ENCODE measurements around the gene CCDC138.

Gene CCDC138

DNA sequence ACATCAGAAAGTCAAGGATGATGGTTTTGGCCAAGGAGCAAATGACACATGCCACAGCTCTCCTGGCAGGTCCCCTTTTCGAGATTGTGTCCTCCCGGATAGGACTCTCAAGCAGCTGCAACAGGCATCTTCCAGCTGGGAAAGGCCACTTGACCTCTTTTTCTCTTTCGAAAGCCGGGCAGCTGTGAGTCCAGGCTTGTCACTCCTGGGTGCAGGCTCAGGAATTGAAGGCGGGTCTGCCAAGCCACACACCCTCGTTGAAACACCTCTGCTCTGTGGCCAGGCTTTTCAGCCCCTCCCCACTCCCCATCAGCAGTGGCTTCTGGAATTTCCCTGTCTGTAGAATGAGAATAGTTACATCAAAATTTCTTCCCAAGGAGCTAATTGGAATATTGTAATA is 98.0 kb downstream of the CCDC138 start:
- TF ChIP-seq OSR1 (CRISPR knock-in tag; IDR thresholded peaks at IDR 0.05) (no peak), ZC3H10 (CRISPR knock-in tag; IDR thresholded peaks at IDR 0.05) (no peak), TCF4 (CRISPR knock-in tag; IDR thresholded peaks at IDR 0.05; ENCODE audit: borderline replicate concordance) (no peak), CSDC2 (CRISPR knock-in tag; IDR thresholded peaks at IDR 0.05) (no peak), ARNTL (CRISPR knock-in tag; IDR thresholded peaks at IDR 0.05; ENCODE audit: borderline replicate concordance, low read depth) (no peak), SNAI2 (CRISPR knock-in tag; IDR thresholded peaks at IDR 0.05) (no peak), ESRRG (CRISPR knock-in tag; IDR thresholded peaks at IDR 0.05) (no peak), BACH2 (CRISPR knock-in tag; IDR thresholded peaks at IDR 0.05; ENCODE audit: borderline replicate concordance) (no peak), ZNF565 (CRISPR knock-in tag; conservative IDR thresholded peaks at IDR 0.05; ENCODE audit: low read depth) (no peak), PPARA (CRISPR knock-in tag; IDR thresholded peaks at IDR 0.05; ENCODE audit: borderline replicate concordance) (no peak), GLIS3 (CRISPR knock-in tag; IDR thresholded peaks at IDR 0.05) (no peak), ISL1 (CRISPR knock-in tag; IDR thresholded peaks at IDR 0.05) (no peak), TOX (CRISPR knock-in tag; IDR thresholded peaks at IDR 0.05; ENCODE audit: borderline replicate concordance) (no peak)
- TF ChIP-seq, protein P1, sequence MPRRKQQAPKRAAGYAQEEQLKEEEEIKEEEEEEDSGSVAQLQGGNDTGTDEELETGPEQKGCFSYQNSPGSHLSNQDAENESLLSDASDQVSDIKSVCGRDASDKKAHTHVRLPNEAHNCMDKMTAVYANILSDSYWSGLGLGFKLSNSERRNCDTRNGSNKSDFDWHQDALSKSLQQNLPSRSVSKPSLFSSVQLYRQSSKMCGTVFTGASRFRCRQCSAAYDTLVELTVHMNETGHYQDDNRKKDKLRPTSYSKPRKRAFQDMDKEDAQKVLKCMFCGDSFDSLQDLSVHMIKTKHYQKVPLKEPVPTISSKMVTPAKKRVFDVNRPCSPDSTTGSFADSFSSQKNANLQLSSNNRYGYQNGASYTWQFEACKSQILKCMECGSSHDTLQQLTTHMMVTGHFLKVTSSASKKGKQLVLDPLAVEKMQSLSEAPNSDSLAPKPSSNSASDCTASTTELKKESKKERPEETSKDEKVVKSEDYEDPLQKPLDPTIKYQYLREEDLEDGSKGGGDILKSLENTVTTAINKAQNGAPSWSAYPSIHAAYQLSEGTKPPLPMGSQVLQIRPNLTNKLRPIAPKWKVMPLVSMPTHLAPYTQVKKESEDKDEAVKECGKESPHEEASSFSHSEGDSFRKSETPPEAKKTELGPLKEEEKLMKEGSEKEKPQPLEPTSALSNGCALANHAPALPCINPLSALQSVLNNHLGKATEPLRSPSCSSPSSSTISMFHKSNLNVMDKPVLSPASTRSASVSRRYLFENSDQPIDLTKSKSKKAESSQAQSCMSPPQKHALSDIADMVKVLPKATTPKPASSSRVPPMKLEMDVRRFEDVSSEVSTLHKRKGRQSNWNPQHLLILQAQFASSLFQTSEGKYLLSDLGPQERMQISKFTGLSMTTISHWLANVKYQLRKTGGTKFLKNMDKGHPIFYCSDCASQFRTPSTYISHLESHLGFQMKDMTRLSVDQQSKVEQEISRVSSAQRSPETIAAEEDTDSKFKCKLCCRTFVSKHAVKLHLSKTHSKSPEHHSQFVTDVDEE (CRISPR knock-in tag; IDR thresholded peaks at IDR 0.05), result no peak
- TF ChIP-seq, protein P2, sequence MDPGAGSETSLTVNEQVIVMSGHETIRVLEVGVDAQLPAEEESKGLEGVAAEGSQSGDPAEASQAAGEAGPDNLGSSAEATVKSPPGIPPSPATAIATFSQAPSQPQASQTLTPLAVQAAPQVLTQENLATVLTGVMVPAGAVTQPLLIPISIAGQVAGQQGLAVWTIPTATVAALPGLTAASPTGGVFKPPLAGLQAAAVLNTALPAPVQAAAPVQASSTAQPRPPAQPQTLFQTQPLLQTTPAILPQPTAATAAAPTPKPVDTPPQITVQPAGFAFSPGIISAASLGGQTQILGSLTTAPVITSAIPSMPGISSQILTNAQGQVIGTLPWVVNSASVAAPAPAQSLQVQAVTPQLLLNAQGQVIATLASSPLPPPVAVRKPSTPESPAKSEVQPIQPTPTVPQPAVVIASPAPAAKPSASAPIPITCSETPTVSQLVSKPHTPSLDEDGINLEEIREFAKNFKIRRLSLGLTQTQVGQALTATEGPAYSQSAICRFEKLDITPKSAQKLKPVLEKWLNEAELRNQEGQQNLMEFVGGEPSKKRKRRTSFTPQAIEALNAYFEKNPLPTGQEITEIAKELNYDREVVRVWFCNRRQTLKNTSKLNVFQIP (CRISPR knock-in tag; IDR thresholded peaks at IDR 0.05; ENCODE audit: borderline replicate concordance, low read depth), result no peak
- TF ChIP-seq, protein P3, sequence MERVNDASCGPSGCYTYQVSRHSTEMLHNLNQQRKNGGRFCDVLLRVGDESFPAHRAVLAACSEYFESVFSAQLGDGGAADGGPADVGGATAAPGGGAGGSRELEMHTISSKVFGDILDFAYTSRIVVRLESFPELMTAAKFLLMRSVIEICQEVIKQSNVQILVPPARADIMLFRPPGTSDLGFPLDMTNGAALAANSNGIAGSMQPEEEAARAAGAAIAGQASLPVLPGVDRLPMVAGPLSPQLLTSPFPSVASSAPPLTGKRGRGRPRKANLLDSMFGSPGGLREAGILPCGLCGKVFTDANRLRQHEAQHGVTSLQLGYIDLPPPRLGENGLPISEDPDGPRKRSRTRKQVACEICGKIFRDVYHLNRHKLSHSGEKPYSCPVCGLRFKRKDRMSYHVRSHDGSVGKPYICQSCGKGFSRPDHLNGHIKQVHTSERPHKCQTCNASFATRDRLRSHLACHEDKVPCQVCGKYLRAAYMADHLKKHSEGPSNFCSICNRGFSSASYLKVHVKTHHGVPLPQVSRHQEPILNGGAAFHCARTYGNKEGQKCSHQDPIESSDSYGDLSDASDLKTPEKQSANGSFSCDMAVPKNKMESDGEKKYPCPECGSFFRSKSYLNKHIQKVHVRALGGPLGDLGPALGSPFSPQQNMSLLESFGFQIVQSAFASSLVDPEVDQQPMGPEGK (CRISPR knock-in tag; IDR thresholded peaks at IDR 0.05; ENCODE audit: borderline replicate concordance), result no peak
- TF ChIP-seq, protein P4, sequence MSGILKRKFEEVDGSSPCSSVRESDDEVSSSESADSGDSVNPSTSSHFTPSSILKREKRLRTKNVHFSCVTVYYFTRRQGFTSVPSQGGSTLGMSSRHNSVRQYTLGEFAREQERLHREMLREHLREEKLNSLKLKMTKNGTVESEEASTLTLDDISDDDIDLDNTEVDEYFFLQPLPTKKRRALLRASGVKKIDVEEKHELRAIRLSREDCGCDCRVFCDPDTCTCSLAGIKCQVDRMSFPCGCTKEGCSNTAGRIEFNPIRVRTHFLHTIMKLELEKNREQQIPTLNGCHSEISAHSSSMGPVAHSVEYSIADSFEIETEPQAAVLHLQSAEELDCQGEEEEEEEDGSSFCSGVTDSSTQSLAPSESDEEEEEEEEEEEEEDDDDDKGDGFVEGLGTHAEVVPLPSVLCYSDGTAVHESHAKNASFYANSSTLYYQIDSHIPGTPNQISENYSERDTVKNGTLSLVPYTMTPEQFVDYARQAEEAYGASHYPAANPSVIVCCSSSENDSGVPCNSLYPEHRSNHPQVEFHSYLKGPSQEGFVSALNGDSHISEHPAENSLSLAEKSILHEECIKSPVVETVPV (CRISPR knock-in tag; IDR thresholded peaks at IDR 0.05), result no peak
- ATAC-seq, result no peak

DNA sequence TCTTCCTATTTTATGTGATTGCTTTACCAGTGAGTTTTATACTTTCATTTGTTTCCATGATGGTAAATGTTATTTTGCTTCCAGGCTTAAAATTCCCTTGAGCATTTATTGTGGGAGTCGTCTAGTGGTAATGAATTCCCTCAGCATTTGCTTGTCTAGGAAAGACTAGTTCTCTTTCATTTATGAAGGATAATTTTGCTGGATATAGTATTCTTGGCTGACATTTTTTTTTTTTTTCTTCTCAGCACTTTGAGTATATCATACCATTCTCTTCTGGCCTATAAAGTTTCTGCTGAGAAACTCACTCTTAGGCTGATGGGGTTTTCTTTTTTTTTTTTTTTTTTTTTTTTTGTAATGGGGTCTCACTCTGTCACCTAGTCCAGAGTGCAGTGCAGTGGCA is 103.3 kb downstream of the CCDC138 start:
- TF ChIP-seq, protein P3 (CRISPR knock-in tag; IDR thresholded peaks at IDR 0.05; ENCODE audit: borderline replicate concordance), result no peak
- no peak for TF ChIP-seq ZNF70 (CRISPR knock-in tag; IDR thresholded peaks at IDR 0.05)
- ATAC-seq, result no peak

DNA sequence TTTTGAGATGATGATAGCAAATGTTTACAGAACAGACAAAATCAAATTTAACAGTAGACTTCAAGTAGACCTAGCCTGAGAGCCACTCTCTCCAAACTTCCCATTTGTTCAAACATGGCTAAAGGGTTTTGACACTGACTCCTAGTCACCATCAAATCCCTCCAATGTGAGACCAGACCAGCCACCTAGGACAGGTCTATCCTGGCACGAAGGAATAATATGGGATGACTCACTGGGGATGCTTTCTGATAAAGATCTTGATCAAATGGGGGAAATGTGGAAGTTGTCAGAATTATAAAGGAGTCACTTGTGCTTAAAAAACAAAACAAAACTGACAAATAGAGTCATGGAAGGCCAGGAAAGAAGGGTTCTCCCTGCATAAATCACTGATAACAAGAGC is 106.7 kb downstream of the CCDC138 start:
- ATAC-seq, result no peak
- TF ChIP-seq, protein P2 (CRISPR knock-in tag; IDR thresholded peaks at IDR 0.05; ENCODE audit: borderline replicate concordance, low read depth), result no peak
- TF ChIP-seq ARNTL (CRISPR knock-in tag; IDR thresholded peaks at IDR 0.05; ENCODE audit: borderline replicate concordance, low read depth) (no peak), ISL1 (CRISPR knock-in tag; IDR thresholded peaks at IDR 0.05) (no peak), ESRRG (CRISPR knock-in tag; IDR thresholded peaks at IDR 0.05) (no peak), TOX (CRISPR knock-in tag; IDR thresholded peaks at IDR 0.05; ENCODE audit: borderline replicate concordance) (no peak), TCF4 (CRISPR knock-in tag; IDR thresholded peaks at IDR 0.05; ENCODE audit: borderline replicate concordance) (no peak), ZC3H10 (CRISPR knock-in tag; IDR thresholded peaks at IDR 0.05) (no peak), ZNF8 (CRISPR knock-in tag; IDR thresholded peaks at IDR 0.05) (no peak), ZFP30 (CRISPR knock-in tag; IDR thresholded peaks at IDR 0.05) (no peak), RARB (CRISPR knock-in tag; IDR thresholded peaks at IDR 0.05) (no peak)
- TF ChIP-seq, protein P1 (CRISPR knock-in tag; IDR thresholded peaks at IDR 0.05), result no peak
- TF ChIP-seq, protein P3 (CRISPR knock-in tag; IDR thresholded peaks at IDR 0.05; ENCODE audit: borderline replicate concordance), result no peak

Data from SK-N-SH treated with all-trans-retinoic acid at 6 μM for 48 hours (cell line).